Ishikawa (cell line): Measurements from ENCODE around the gene UBAP2L.

Experiments
- CEBPB ChIP-seq: IDR thresholded peaks from 2 replicates; pipeline ENCODE4 v1.6.1; 2012
- CREB1 ChIP-seq: IDR thresholded peaks from 2 replicates; pipeline ENCODE4 v1.6.1; 2012; ENCODE audit warnings: low read depth
- EGR1 ChIP-seq: IDR thresholded peaks from 2 replicates; pipeline ENCODE4 v1.6.1; 2012
- EP300 ChIP-seq: IDR thresholded peaks from 2 replicates; pipeline ENCODE4 v1.6.1; 2012; ENCODE audit warnings: borderline replicate concordance
- FOXM1 ChIP-seq: IDR thresholded peaks from 2 replicates; pipeline ENCODE4 v1.6.1; 2012; ENCODE audit warnings: low read depth, borderline replicate concordance
- NFIC ChIP-seq: IDR thresholded peaks from 2 replicates; pipeline ENCODE4 v1.6.1; 2012
- RAD21 ChIP-seq: IDR thresholded peaks from 2 replicates; pipeline ENCODE4 v1.6.1; 2012; ENCODE audit warnings: low read depth
- TAF1 ChIP-seq: IDR thresholded peaks from 2 replicates; pipeline ENCODE4 v1.6.1; 2012; ENCODE audit warnings: low read depth, mild to moderate bottlenecking
- TCF12 ChIP-seq: IDR thresholded peaks from 2 replicates; pipeline ENCODE4 v1.6.1; 2012; ENCODE audit warnings: low read depth
- TEAD4 ChIP-seq: IDR thresholded peaks from 2 replicates; pipeline ENCODE4 v1.6.1; 2012
- YY1 ChIP-seq: IDR thresholded peaks from 2 replicates; pipeline ENCODE4 v1.6.1; 2012; ENCODE audit warnings: low read depth
- ZBTB7A ChIP-seq: IDR thresholded peaks from 2 replicates; pipeline ENCODE4 v1.6.1; 2012; ENCODE audit warnings: low read depth
- TF ChIP-seq, protein P1 (sequence below): IDR thresholded peaks from 2 replicates; pipeline ENCODE4 v1.6.1; 2012
- TF ChIP-seq, protein P2 (sequence below): IDR thresholded peaks from 2 replicates; pipeline ENCODE4 v1.6.1; 2012
- TF ChIP-seq, protein P3 (sequence below): IDR thresholded peaks from 2 replicates; pipeline ENCODE4 v1.6.1; 2012; ENCODE audit warnings: low read depth, mild to moderate bottlenecking

Gene UBAP2L

DNA sequence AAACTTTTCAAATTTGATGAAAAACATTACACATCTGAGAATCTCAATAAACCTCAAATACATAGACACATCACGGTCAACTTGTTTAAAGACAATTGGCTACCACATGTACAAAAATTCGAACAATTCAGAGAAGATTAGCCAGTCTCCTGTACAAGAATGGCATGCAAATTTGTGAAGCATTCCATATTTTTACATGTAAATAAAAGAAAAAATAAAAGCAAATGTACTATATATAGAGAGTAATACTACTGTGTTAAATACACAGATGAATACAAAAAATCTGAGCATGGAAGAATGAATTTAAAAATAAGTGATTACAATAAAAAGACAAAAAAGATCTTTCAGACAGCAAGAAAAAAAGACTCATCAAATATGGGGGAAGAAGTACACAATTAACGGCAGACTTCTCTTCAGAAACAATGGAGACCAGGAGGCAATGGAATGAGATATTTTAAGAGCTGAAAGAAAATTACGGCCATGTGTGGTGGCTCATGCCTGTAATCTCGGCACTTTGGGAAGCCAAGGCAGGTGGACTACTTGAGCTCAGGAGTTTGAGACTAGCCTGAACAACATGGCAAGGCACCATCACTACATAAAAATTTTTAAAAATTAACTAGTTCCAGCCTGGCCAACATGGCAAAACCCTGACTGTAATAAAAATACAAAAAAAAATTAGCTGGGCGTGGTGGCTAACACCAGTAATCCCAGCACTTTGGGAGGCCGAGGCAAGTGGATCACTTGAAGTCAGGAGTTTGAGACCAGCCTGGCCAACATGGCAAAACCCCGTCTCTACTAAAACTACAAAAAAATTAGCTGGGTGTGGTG lies 74.9 kb downstream of the UBAP2L start:
- TF ChIP-seq, protein P1, sequence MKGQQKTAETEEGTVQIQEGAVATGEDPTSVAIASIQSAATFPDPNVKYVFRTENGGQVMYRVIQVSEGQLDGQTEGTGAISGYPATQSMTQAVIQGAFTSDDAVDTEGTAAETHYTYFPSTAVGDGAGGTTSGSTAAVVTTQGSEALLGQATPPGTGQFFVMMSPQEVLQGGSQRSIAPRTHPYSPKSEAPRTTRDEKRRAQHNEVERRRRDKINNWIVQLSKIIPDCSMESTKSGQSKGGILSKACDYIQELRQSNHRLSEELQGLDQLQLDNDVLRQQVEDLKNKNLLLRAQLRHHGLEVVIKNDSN: peak; percentile 11; the same call in 1 of the 2 replicates
- TF ChIP-seq RAD21: no peak
- no peak for TF ChIP-seq CREB1
- no peak for TF ChIP-seq CEBPB
- TF ChIP-seq EGR1: no peak
- TF ChIP-seq YY1: no peak
- no peak for TF ChIP-seq EP300

DNA sequence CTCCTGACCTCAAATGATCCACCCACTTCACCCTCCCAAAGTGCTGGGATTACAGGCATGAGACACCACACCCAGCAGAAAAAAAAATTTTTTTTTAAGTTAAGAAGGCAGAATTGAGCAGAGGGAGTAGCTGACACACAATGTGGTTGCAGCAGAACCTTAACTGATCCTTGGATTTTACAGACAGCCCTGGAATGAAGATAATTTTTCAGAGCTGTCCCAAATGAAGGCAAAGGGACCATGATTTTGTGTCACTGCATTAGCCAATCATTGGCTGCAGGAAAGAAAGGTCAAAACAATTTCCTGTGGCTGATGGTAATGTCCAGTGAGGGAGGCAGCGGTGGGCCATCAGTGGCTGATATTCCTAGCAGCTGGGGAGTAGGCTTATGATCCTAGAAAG lies 80.8 kb downstream of the UBAP2L start:
- TF ChIP-seq TAF1 (no peak), CREB1 (no peak), TEAD4 (no peak), EP300 (no peak), TCF12 (no peak), CEBPB (no peak), EGR1 (no peak), YY1 (no peak), FOXM1 (no peak), RAD21 (no peak), ZBTB7A (no peak)
- TF ChIP-seq, protein P1: no peak
- TF ChIP-seq, protein P2, sequence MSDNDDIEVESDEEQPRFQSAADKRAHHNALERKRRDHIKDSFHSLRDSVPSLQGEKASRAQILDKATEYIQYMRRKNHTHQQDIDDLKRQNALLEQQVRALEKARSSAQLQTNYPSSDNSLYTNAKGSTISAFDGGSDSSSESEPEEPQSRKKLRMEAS: no peak

DNA sequence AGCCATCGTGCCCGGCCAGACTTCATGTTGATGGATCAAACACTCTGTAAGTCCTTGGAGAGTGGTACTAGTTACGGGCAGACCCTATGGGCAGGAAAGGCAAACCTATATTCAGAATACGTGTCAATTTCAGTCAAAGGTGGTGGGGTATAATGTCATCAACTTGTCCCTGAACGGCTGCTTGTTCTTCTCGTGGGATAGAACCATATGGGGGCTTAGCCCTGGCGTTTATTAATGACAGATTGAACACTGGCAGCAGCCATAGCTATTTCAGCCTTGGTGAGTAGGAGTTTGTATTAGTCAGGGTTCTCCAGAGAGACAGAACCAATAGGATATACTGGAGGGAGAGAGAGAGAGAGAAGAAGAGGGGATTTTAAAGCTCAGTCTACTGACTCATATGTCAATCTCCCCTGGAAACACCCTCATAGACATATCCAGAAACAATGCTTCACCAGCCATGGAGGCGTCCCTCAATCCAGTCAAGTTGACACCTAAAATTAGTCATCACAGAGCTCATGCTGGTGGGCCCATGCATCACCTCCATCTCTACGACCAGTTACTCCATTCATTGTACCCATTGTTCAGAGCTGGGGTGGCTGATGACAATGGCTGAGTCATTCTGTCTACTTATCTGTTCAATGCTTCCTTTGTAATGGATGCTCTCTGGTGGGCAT lies 84.0 kb downstream of the UBAP2L start:
- TF ChIP-seq NFIC (no peak), CEBPB (no peak), TEAD4 (no peak), EGR1 (no peak), RAD21 (no peak)

DNA sequence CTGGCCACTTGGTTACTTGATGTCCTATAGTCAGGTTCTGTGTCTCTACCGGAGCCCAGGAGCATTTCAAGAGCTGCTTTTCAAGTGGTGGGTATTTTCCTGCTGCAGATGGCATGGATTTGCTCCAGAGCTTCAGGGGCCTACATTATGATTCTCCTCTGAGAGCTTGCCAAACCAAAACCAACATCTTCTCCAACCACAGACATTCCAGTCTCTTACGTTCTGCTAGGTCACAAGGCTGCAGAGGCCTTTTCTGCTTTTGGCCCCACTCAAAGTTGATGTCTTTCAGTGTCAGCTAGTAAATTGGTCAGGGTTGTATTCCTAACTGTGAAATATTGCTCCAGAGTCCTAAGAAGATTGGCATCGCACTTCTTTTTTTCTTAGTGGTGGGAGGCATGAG lies 85.4 kb downstream of the UBAP2L start:
- TF ChIP-seq TAF1 (no peak), YY1 (no peak), TEAD4 (no peak), RAD21 (no peak), EP300 (no peak), ZBTB7A (no peak), TCF12 (no peak), FOXM1 (no peak), CREB1 (no peak), EGR1 (no peak), CEBPB (no peak), NFIC (no peak)
- TF ChIP-seq, protein P3, sequence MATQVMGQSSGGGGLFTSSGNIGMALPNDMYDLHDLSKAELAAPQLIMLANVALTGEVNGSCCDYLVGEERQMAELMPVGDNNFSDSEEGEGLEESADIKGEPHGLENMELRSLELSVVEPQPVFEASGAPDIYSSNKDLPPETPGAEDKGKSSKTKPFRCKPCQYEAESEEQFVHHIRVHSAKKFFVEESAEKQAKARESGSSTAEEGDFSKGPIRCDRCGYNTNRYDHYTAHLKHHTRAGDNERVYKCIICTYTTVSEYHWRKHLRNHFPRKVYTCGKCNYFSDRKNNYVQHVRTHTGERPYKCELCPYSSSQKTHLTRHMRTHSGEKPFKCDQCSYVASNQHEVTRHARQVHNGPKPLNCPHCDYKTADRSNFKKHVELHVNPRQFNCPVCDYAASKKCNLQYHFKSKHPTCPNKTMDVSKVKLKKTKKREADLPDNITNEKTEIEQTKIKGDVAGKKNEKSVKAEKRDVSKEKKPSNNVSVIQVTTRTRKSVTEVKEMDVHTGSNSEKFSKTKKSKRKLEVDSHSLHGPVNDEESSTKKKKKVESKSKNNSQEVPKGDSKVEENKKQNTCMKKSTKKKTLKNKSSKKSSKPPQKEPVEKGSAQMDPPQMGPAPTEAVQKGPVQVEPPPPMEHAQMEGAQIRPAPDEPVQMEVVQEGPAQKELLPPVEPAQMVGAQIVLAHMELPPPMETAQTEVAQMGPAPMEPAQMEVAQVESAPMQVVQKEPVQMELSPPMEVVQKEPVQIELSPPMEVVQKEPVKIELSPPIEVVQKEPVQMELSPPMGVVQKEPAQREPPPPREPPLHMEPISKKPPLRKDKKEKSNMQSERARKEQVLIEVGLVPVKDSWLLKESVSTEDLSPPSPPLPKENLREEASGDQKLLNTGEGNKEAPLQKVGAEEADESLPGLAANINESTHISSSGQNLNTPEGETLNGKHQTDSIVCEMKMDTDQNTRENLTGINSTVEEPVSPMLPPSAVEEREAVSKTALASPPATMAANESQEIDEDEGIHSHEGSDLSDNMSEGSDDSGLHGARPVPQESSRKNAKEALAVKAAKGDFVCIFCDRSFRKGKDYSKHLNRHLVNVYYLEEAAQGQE: no peak
- TF ChIP-seq, protein P1: no peak
- TF ChIP-seq, protein P2: no peak

DNA sequence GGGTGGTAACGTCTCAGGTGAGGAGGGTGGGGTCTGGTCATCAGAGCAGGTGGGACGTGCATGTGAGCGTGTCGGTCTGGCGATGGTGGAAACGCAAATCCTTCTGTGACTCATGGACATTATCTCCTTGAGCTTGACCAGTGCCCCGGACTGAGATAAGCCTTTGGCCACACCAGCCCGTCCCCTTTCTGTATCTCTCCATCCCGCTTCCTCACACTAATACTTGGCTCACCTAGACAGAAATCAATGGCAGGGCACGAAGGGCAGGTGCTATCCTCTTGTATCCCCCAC lies 92.3 kb downstream of the UBAP2L start:
- TF ChIP-seq, protein P2: no peak
- TF ChIP-seq NFIC (no peak), RAD21 (no peak), CEBPB (no peak), FOXM1 (no peak), YY1 (no peak), TEAD4 (no peak), ZBTB7A (no peak), CREB1 (no peak), EP300 (no peak), EGR1 (no peak), TAF1 (no peak), TCF12 (no peak)
- TF ChIP-seq, protein P1: no peak
- TF ChIP-seq, protein P3: no peak
